ENCODE data around the gene HSBP1L1.

GRCh38 chr18:79963658-79964329 lies 649 bp upstream of the HSBP1L1 start:
- TF ChIP-seq POLR2A (IDR thresholded peaks at IDR 0.05; ENCODE audit: low read length), result no peak
- TF ChIP-seq GATA1 (IDR thresholded peaks at IDR 0.05; ENCODE audit: low read depth, low read length), result no peak
